ENCODE results near the gene RASSF4. TPM values are rescaled to one million over a fixed set of nuclear protein-coding genes. Genes with fewer than 3 reads are reported as not detected.

RASSF4 gene
- total RNA-seq, 2 donors from 2014 or later: 1.7 to 4.4 TPM

GRCh38 chr10:44969854-44970253 lies 10.3 kb downstream of the RASSF4 start:
- peaks cover 16% of the 10 kb centered on the region for H3K4me1 Mint-ChIP-seq
- H3K9me3 Mint-ChIP-seq: no peaks in the 10 kb centered on the region
- no peak for ATAC-seq (replicated peaks)

GRCh38 chr10:44970812-44971395 lies 11.3 kb downstream of the RASSF4 start:
- no peaks in the 10 kb centered on the region for H3K27me3 Mint-ChIP-seq
- no peaks in the 10 kb centered on the region for H3K9me3 Mint-ChIP-seq
- H3K4me3 Mint-ChIP-seq: no peak overlapping the region
- H3K36me3 Mint-ChIP-seq (ENCODE audit: low read depth): no peaks in the 10 kb centered on the region
- no peak for ATAC-seq (replicated peaks)
- H3K27ac Mint-ChIP-seq: no peak overlapping the region
- H3K4me1 Mint-ChIP-seq: peaks cover 12% of the 10 kb centered on the region

More at GRCh38 chr10:44969854-44970253, 10.3 kb downstream of the RASSF4 start:
- Mint-ChIP-seq H3K36me3 (ENCODE audit: low read depth) (no peaks in the 10 kb centered on the region), H3K27ac (no peak overlapping the region), H3K27me3 (no peaks in the 10 kb centered on the region), H3K4me3 (no peak overlapping the region)

GRCh38 chr10:44971434-44971833 lies 11.8 kb downstream of the RASSF4 start:
- Mint-ChIP-seq H3K27ac (no peak overlapping the region), H3K4me3 (no peak overlapping the region), H3K9me3 (no peaks in the 10 kb centered on the region), H3K36me3 (ENCODE audit: low read depth) (no peaks in the 10 kb centered on the region), H3K27me3 (no peaks in the 10 kb centered on the region), H3K4me1 (peaks cover 7% of the 10 kb centered on the region)
- ATAC-seq (replicated peaks): no peak

- H3K27ac Mint-ChIP-seq: peak overlapping the region; percentile 33
- no peaks in the 10 kb centered on the region for H3K9me3 Mint-ChIP-seq
- H3K36me3 Mint-ChIP-seq (ENCODE audit: low read depth): no peaks in the 10 kb centered on the region
- peaks cover 7% of the 10 kb centered on the region for H3K4me1 Mint-ChIP-seq
- no peak for ATAC-seq (replicated peaks)
- H3K27me3 Mint-ChIP-seq: peaks cover 3% of the 10 kb centered on the region
- no peak overlapping the region for H3K4me3 Mint-ChIP-seq
Observed at GRCh38 chr10:44971935-44972757, 12.5 kb downstream of the RASSF4 start.

GRCh38 chr10:44972874-44973306 lies 13.3 kb downstream of the RASSF4 start:
- H3K27me3 Mint-ChIP-seq: peaks cover 3% of the 10 kb centered on the region
- no peaks in the 10 kb centered on the region for H3K9me3 Mint-ChIP-seq

GRCh38 chr10:44973323-44974081 lies 13.9 kb downstream of the RASSF4 start:
- no peak overlapping the region for H3K27ac Mint-ChIP-seq
- ATAC-seq (replicated peaks): no peak
- peak overlapping the region; percentile 66 for H3K4me3 Mint-ChIP-seq

More at GRCh38 chr10:44972874-44973306, 13.3 kb downstream of the RASSF4 start:
- H3K4me1 Mint-ChIP-seq: peaks cover 7% of the 10 kb centered on the region
- no peak for ATAC-seq (replicated peaks)
- H3K27ac Mint-ChIP-seq: peak overlapping the region; percentile 33
- no peaks in the 10 kb centered on the region for H3K36me3 Mint-ChIP-seq (ENCODE audit: low read depth)
- no peak overlapping the region for H3K4me3 Mint-ChIP-seq

GRCh38 chr10:44974082-44974627 lies 14.6 kb downstream of the RASSF4 start:
- Mint-ChIP-seq H3K4me1 (peaks cover under 1% of the 10 kb centered on the region), H3K4me3 (peak overlapping the region; percentile 66), H3K27ac (no peak overlapping the region), H3K9me3 (no peaks in the 10 kb centered on the region), H3K36me3 (ENCODE audit: low read depth) (no peaks in the 10 kb centered on the region), H3K27me3 (peaks cover 3% of the 10 kb centered on the region)
- ATAC-seq (replicated peaks): no peak

More at GRCh38 chr10:44973323-44974081, 13.9 kb downstream of the RASSF4 start:
- Mint-ChIP-seq H3K27me3 (peaks cover 3% of the 10 kb centered on the region), H3K36me3 (ENCODE audit: low read depth) (no peaks in the 10 kb centered on the region), H3K9me3 (no peaks in the 10 kb centered on the region), H3K4me1 (peaks cover 7% of the 10 kb centered on the region)

- Mint-ChIP-seq H3K27me3 (peaks cover 3% of the 10 kb centered on the region), H3K27ac (no peak overlapping the region), H3K9me3 (no peaks in the 10 kb centered on the region), H3K4me1 (no peaks in the 10 kb centered on the region), H3K36me3 (ENCODE audit: low read depth) (no peaks in the 10 kb centered on the region), H3K4me3 (peak overlapping the region; percentile 66)
- peak; percentile 95 for ATAC-seq (replicated peaks)
Observed at GRCh38 chr10:44974628-44975430, 15.2 kb downstream of the RASSF4 start.

GRCh38 chr10:44975431-44976331 lies 16.1 kb downstream of the RASSF4 start:
- no peaks in the 10 kb centered on the region for H3K9me3 Mint-ChIP-seq
- no peaks in the 10 kb centered on the region for H3K36me3 Mint-ChIP-seq (ENCODE audit: low read depth)
- H3K4me1 Mint-ChIP-seq: no peaks in the 10 kb centered on the region
- H3K4me3 Mint-ChIP-seq: peak overlapping the region; percentile 42
- ATAC-seq (replicated peaks): no peak
- no peak overlapping the region for H3K27ac Mint-ChIP-seq
- H3K27me3 Mint-ChIP-seq: peaks cover 3% of the 10 kb centered on the region

- Mint-ChIP-seq H3K27me3 (peaks cover 3% of the 10 kb centered on the region), H3K27ac (no peak overlapping the region), H3K36me3 (ENCODE audit: low read depth) (no peaks in the 10 kb centered on the region), H3K4me3 (no peak overlapping the region), H3K9me3 (no peaks in the 10 kb centered on the region), H3K4me1 (no peaks in the 10 kb centered on the region)
- ATAC-seq (replicated peaks): no peak
Observed at GRCh38 chr10:44976352-44977198, 17.0 kb downstream of the RASSF4 start.

GRCh38 chr10:44977287-44978212 lies 17.9 kb downstream of the RASSF4 start:
- peaks cover 3% of the 10 kb centered on the region for H3K27me3 Mint-ChIP-seq
- no peaks in the 10 kb centered on the region for H3K36me3 Mint-ChIP-seq (ENCODE audit: low read depth)
- H3K27ac Mint-ChIP-seq: no peak overlapping the region
- H3K9me3 Mint-ChIP-seq: no peaks in the 10 kb centered on the region
- H3K4me1 Mint-ChIP-seq: no peaks in the 10 kb centered on the region
- H3K4me3 Mint-ChIP-seq: no peak overlapping the region
- no peak for ATAC-seq (replicated peaks)

Measured in activated T-helper 17 cell treated with anti-CD3 and anti-CD28 coated beads, Interleukin-2, amount 50 U/mL, for 72 hours (primary cell).